DMS53 (cell line): ENCODE data around the gene CCDC27.

Source experiments
- DNase-seq: peaks from one replicate; lab custom pipeline; 2025; lab: John Stamatoyannopoulos, UW

The CCDC27 gene

GRCh38 chr1:3759796-3760195 is 7.5 kb downstream of the CCDC27 start:
- no peak for DNase-seq

- DNase-seq: no peak
Observed at GRCh38 chr1:3761296-3762010, 9.2 kb downstream of the CCDC27 start.

- no peak for DNase-seq
Observed at GRCh38 chr1:3762151-3762872, 10.1 kb downstream of the CCDC27 start.

GRCh38 chr1:3762873-3763228 is 10.6 kb downstream of the CCDC27 start:
- no peak for DNase-seq

- peak; percentile 44 for DNase-seq
Observed at GRCh38 chr1:3763351-3764125, 11.3 kb downstream of the CCDC27 start.

- peak; percentile 43 for DNase-seq
Observed at GRCh38 chr1:3767328-3767925, 15.2 kb downstream of the CCDC27 start.

GRCh38 chr1:3768811-3769390 is 16.7 kb downstream of the CCDC27 start:
- DNase-seq: no peak

- DNase-seq: no peak
Observed at GRCh38 chr1:3770047-3770765, 18.0 kb downstream of the CCDC27 start.

- DNase-seq: peak; percentile 40
Observed at GRCh38 chr1:3771108-3772026, 19.1 kb downstream of the CCDC27 start.

- DNase-seq: peak; percentile 93
Observed at GRCh38 chr1:3772027-3772714, 19.9 kb downstream of the CCDC27 start.

- peak; percentile 46 for DNase-seq
Observed at GRCh38 chr1:3772715-3773571, 20.7 kb downstream of the CCDC27 start, which contains the start of gene SMIM1. SMIM1 (plus strand) TSS chr1:3772749; CDS start chr1:3775374, 2,625 bp downstream.

GRCh38 chr1:3773572-3774275 is 21.5 kb downstream of the CCDC27 start:
- DNase-seq: peak; percentile 40

GRCh38 chr1:3774276-3774945 is 22.2 kb downstream of the CCDC27 start:
- no peak for DNase-seq

- DNase-seq: no peak
Observed at GRCh38 chr1:3774946-3775489, 22.8 kb downstream of the CCDC27 start.

- DNase-seq: peak; percentile 96
Observed at GRCh38 chr1:3775490-3776230, 23.4 kb downstream of the CCDC27 start.

- DNase-seq: peak; percentile 92
Observed at GRCh38 chr1:3776231-3776961, 24.1 kb downstream of the CCDC27 start.
